Astrocyte (in vitro differentiated cells and primary cell): ENCODE measurements around the gene ITGA3. TPM values are rescaled to one million over a fixed set of nuclear protein-coding genes. Genes with fewer than 3 reads are reported as not detected.

ENCODE experiments used
- DNase-seq: peaks from one replicate; pipeline ENCODE4 v3.0.0-alpha.2; 2010; ENCODE audit warnings: low read depth
- FAIRE-seq: peaks from 2 replicates; lab custom pipeline; 2011; peaks lifted over from hg19 to GRCh38; lab: Jason Lieb, UNC
- H2AFZ ChIP-seq: 2 replicates; pipeline ENCODE4 v1.6.0; 2012; ENCODE audit warnings: low read depth, low read length, inconsistent platforms
- H3K27ac ChIP-seq: 2 replicates; pipeline ENCODE4 v1.5.1; 2011; ENCODE audit warnings: low read depth, low read length, inconsistent platforms
- H3K27me3 ChIP-seq: 2 replicates; pipeline ENCODE4 v1.6.0; 2011; ENCODE audit warnings: low read length, inconsistent platforms; ENCODE audit not compliant: insufficient read depth
- H3K36me3 ChIP-seq: 2 replicates; pipeline ENCODE4 v1.5.1; 2011; ENCODE audit warnings: low read length, inconsistent platforms; ENCODE audit not compliant: insufficient read depth
- H3K4me1 ChIP-seq: 2 replicates; pipeline ENCODE4 v1.5.1; 2011; ENCODE audit warnings: low read length, inconsistent platforms; ENCODE audit not compliant: insufficient read depth
- H3K4me2 ChIP-seq: 2 replicates; pipeline ENCODE4 v1.6.0; 2012; ENCODE audit warnings: low read length, inconsistent platforms
- H3K4me3 ChIP-seq: 2 replicates; pipeline ENCODE4 v1.5.1; 2011; ENCODE audit warnings: low read depth, mild to moderate bottlenecking, low read length, inconsistent platforms; ENCODE audit not compliant: insufficient read depth
- H3K79me2 ChIP-seq: 2 replicates; pipeline ENCODE4 v1.6.0; 2012; ENCODE audit warnings: mild to moderate bottlenecking, low read length, inconsistent platforms; ENCODE audit not compliant: insufficient read depth
- H3K9ac ChIP-seq: 2 replicates; pipeline ENCODE4 v1.6.0; 2012; ENCODE audit warnings: mild to moderate bottlenecking, low read length, inconsistent platforms
- H3K9me3 ChIP-seq: 2 replicates; pipeline ENCODE4 v1.5.1; 2012; ENCODE audit warnings: low read depth, mild to moderate bottlenecking, low read length, inconsistent platforms; ENCODE audit not compliant: insufficient read depth
- H4K20me1 ChIP-seq: 2 replicates; pipeline ENCODE4 v1.6.0; 2012; ENCODE audit warnings: low read length, inconsistent platforms; ENCODE audit not compliant: insufficient read depth
- H3K27ac Mint-ChIP-seq: one replicate; pipeline ENCODE4 v1.8.0; 2021; ENCODE audit warnings: mild to moderate bottlenecking, mixed read lengths; ENCODE audit not compliant: unreplicated experiment
- H3K27me3 Mint-ChIP-seq: one replicate; pipeline ENCODE4 v1.8.0; 2021; ENCODE audit warnings: low read depth, mixed read lengths; ENCODE audit not compliant: unreplicated experiment
- H3K36me3 Mint-ChIP-seq: one replicate; pipeline ENCODE4 v1.8.0; 2021; ENCODE audit warnings: low read depth, mixed read lengths; ENCODE audit not compliant: unreplicated experiment
- H3K4me1 Mint-ChIP-seq: one replicate; pipeline ENCODE4 v1.8.0; 2021; ENCODE audit warnings: low read depth, mixed read lengths; ENCODE audit not compliant: unreplicated experiment
- H3K4me3 Mint-ChIP-seq: one replicate; pipeline ENCODE4 v1.8.0; 2021; ENCODE audit warnings: mild to moderate bottlenecking, moderate library complexity, mixed read lengths; ENCODE audit not compliant: unreplicated experiment
- H3K9me3 Mint-ChIP-seq: one replicate; pipeline ENCODE4 v1.8.0; 2021; ENCODE audit warnings: mild to moderate bottlenecking, mixed read lengths; ENCODE audit not compliant: unreplicated experiment
- EZH2 ChIP-seq: IDR thresholded peaks from 2 replicates; pipeline ENCODE4 v1.6.1; 2012; ENCODE audit warnings: mild to moderate bottlenecking, low read length, inconsistent platforms; ENCODE audit not compliant: insufficient read depth
- total RNA-seq: library from RNA; stranded (reverse); gene quantifications from 2 replicates; pipeline ENCODE4 v1.2.1, GENCODE V29; 2021
- TF ChIP-seq, protein P1 (sequence below): IDR thresholded peaks from 2 replicates; pipeline ENCODE4 v1.5.1; 2011; ENCODE audit warnings: low read depth, mild to moderate bottlenecking, inconsistent platforms, low read length, moderate library complexity; ENCODE audit not compliant: insufficient read depth

ITGA3 gene
- total RNA-seq, 1 donor from 2014 or later: 319 TPM

DNA sequence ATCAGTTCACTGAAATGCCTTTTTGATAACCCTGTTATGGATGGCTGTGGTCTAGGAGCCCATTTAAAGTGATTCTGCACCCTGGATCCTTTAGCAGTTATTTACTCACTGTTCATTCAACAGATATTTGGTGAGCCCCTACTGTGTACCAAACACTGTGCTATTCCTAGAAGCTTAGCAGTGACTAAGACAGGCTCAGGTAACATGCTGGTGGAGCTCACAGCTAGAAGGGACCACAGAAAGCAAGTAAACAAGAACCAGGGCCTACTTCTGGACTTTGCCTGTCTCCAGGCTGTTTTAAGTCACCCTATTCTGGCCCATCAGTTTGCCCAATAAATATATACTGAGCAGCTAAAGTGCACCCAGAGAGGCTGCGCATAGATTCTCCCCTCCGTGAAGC, 11.1 kb downstream of the ITGA3 start:
- Histone ChIP-seq H3K9me3 (no peaks in the 10 kb centered on the region), H3K4me1 (peaks cover 48% of the 10 kb centered on the region), H3K27me3 (no peaks in the 10 kb centered on the region), H3K79me2 (peaks cover 89% of the 10 kb centered on the region), H3K36me3 (peaks cover 41% of the 10 kb centered on the region), H3K27ac (peak overlapping the region; percentile 13), H2AFZ (no peak overlapping the region), H4K20me1 (peaks cover 23% of the 10 kb centered on the region), H3K4me3 (no peak overlapping the region), H3K4me2 (no peak overlapping the region), H3K9ac (peak overlapping the region; percentile 38)
- TF ChIP-seq EZH2: no peak
- TF ChIP-seq, protein P1, sequence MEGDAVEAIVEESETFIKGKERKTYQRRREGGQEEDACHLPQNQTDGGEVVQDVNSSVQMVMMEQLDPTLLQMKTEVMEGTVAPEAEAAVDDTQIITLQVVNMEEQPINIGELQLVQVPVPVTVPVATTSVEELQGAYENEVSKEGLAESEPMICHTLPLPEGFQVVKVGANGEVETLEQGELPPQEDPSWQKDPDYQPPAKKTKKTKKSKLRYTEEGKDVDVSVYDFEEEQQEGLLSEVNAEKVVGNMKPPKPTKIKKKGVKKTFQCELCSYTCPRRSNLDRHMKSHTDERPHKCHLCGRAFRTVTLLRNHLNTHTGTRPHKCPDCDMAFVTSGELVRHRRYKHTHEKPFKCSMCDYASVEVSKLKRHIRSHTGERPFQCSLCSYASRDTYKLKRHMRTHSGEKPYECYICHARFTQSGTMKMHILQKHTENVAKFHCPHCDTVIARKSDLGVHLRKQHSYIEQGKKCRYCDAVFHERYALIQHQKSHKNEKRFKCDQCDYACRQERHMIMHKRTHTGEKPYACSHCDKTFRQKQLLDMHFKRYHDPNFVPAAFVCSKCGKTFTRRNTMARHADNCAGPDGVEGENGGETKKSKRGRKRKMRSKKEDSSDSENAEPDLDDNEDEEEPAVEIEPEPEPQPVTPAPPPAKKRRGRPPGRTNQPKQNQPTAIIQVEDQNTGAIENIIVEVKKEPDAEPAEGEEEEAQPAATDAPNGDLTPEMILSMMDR: no peak
- H3K36me3 Mint-ChIP-seq: peaks cover 27% of the 10 kb centered on the region
- no peak overlapping the region for H3K4me3 Mint-ChIP-seq
- peaks cover 2% of the 10 kb centered on the region for H3K9me3 Mint-ChIP-seq
- DNase-seq (no peak), FAIRE-seq (no peak)
- peaks cover 43% of the 10 kb centered on the region for H3K4me1 Mint-ChIP-seq
- peak overlapping the region; percentile 85 for H3K27ac Mint-ChIP-seq
- H3K27me3 Mint-ChIP-seq: no peaks in the 10 kb centered on the region

DNA sequence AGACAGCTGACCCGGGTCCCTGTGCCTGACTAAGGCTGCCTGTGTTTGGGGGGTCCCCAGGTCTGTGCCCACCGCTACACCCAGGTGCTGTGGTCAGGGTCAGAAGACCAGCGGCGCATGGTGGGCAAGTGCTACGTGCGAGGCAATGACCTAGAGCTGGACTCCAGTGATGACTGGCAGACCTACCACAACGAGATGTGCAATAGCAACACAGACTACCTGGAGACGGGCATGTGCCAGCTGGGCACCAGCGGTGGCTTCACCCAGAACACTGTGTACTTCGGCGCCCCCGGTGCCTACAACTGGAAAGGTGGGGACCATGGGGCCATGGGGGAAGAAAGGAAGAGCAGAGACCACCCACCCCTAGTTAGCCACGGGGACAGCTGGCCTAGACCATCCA, 12.1 kb downstream of the ITGA3 start:
- no peak for FAIRE-seq
- peaks cover 46% of the 10 kb centered on the region for H3K4me1 Mint-ChIP-seq

More for the DNA sequence above, 12.1 kb downstream of the ITGA3 start:
- Mint-ChIP-seq H3K4me3 (no peak overlapping the region), H3K27ac (no peak overlapping the region), H3K36me3 (peaks cover 30% of the 10 kb centered on the region), H3K27me3 (no peaks in the 10 kb centered on the region), H3K9me3 (peaks cover 2% of the 10 kb centered on the region)
- Histone ChIP-seq H2AFZ (no peak overlapping the region), H3K27ac (no peak overlapping the region), H3K36me3 (peaks cover 45% of the 10 kb centered on the region), H3K79me2 (peaks cover 86% of the 10 kb centered on the region), H3K4me2 (no peak overlapping the region), H3K4me1 (peaks cover 38% of the 10 kb centered on the region), H3K27me3 (no peaks in the 10 kb centered on the region), H3K9ac (no peak overlapping the region), H4K20me1 (peaks cover 31% of the 10 kb centered on the region), H3K9me3 (no peaks in the 10 kb centered on the region), H3K4me3 (no peak overlapping the region)
- DNase-seq: no peak
- TF ChIP-seq, protein P1: no peak
